ENCODE measurements around the gene PHF20. TPM values are rescaled to one million over a fixed set of nuclear protein-coding genes. Genes with fewer than 3 reads are reported as not detected.

Gene PHF20
- total RNA-seq, 4 donors from 2014 or later = 30.5 to 53.3 (median 33.4) TPM

DNA sequence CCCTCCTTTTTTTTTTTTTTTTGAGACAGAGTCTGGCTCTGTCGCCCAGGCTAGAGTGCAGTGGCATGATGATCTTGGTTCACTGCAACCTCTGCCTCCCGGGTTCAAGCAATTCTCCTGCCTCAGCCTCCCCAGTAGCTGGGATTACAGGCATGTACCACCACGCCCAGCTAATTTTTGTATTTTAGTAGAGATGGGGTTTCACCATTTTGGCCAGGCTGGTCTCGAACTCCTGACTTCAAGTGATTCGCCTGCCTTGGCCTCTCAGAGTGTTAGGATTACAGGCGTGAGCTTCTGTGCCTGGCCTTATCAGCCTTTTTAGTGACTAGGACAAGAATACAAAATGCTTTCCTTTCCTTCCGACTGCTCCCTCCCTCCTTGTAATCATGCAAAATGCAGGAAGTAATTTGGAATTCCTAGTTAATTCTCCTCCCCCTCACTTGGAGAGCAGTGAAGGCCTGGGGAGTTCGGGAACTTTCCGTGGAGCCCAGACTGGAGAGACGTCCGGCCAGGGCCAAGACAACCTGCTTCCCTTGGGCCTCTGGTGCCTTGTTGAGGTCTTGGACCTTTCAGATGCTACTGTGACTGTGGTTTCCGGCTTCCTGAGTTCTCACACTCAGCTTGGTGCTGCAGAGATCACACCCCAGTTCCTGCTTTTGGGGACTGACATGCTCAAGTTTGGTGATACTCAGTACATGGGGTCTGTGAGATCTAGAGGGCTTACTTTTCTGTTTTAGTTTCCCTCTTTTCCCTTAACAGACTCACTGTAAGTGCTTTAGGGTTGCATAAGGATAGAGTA, 3.9 kb upstream of the PHF20 start:
- no peak for TF ChIP-seq POLR2A (IDR thresholded peaks at IDR 0.05)
- TF ChIP-seq, protein P1, sequence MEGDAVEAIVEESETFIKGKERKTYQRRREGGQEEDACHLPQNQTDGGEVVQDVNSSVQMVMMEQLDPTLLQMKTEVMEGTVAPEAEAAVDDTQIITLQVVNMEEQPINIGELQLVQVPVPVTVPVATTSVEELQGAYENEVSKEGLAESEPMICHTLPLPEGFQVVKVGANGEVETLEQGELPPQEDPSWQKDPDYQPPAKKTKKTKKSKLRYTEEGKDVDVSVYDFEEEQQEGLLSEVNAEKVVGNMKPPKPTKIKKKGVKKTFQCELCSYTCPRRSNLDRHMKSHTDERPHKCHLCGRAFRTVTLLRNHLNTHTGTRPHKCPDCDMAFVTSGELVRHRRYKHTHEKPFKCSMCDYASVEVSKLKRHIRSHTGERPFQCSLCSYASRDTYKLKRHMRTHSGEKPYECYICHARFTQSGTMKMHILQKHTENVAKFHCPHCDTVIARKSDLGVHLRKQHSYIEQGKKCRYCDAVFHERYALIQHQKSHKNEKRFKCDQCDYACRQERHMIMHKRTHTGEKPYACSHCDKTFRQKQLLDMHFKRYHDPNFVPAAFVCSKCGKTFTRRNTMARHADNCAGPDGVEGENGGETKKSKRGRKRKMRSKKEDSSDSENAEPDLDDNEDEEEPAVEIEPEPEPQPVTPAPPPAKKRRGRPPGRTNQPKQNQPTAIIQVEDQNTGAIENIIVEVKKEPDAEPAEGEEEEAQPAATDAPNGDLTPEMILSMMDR (IDR thresholded peaks at IDR 0.05) = no peak
- intact Hi-C loops (cut with DNase I; ENCODE audit: low total_unique reads) = no loop called here
- no peak overlapping the region for H3K4me3 ChIP-seq (ENCODE audit: low read depth, poor library complexity, severe bottlenecking)
- DNase-seq (ENCODE audit: low spot score in 2 of 2) = peak; percentile 74 to 91
- 48 to 49% methylated on average over 12 of the region's 12 CpGs for WGBS, 2 donors

DNA sequence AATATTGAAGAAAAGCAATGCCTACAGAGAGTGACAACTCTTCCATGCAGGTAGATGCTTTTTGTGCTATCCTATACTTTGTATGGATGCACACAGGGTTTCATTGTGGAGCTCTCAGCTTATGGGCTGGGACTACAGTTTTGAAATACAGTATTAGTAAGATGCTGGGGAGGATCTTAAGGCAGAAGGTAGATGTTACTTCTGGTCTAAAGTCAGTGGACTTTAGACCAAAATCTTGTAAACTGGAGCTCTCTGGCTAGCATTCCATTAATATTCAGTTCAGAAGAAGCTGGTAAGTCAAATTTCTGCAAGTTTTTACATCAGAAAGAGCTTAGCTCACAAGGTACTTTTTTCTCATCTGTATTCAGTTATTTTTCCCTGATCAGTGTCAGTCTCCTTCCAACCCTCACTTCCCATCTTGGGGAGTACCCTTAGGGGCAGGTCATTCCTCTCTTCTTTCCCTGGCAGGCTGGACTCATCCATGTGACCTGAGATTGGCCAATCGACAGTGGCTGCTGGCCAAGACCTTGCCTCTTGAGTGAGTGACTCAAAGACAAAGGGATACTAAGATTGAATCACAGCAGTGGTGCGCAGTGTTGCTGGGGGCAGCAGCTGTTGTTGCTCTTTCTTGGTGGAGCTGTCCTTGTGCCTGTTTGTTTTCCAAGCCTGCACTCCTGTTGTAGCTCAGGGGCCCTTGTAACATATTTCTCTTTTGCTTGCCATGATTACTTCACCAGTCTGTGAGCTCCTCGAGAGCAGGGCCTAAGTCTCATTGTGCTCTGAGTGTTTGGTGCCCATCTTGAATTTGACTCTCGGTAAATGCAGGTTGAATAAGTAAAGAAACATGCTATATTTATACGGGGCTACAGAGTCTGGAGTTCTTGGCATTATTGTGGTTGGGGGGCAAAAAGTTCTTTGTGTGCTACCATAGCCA, 2.8 kb upstream of the PHF20 start:
- peak; percentile 97 to 99 for DNase-seq (ENCODE audit: low spot score in 2 of 2)
- H3K4me3 ChIP-seq (ENCODE audit: low read depth, poor library complexity, severe bottlenecking) = no peak overlapping the region
- TF ChIP-seq, protein P1 (IDR thresholded peaks at IDR 0.05) = no peak
- TF ChIP-seq POLR2A (IDR thresholded peaks at IDR 0.05) = no peak
- 36% methylated on average over 5 of the region's 5 CpGs for WGBS, 2 donors
- intact Hi-C loops (cut with DNase I; ENCODE audit: low total_unique reads) = no loop called here

DNA sequence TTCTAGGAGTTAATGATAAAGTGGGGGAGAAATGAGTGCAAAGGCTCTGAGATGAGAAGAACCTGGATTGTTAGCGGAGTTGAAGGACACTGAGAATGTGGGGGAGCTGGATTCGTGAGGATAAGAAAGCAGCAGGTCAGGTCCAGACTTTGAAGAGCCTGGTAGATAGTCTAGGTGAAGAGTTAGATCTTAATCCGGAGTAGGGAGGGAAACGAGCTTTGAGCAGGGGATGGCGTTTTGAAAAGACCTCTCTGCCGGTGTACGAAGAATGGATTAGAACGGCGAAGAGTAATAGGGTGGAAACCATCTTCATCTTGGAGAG, 487 bp upstream of the PHF20 start:
- intact Hi-C loops (cut with DNase I; ENCODE audit: low total_unique reads) = no loop called here
- TF ChIP-seq, protein P1 (IDR thresholded peaks at IDR 0.05) = no peak
- TF ChIP-seq POLR2A (IDR thresholded peaks at IDR 0.05) = no peak
- WGBS, 2 donors = 78 to 85% methylated on average over 9 of the region's 9 CpGs
- H3K4me3 ChIP-seq (ENCODE audit: low read depth, poor library complexity, severe bottlenecking) = no peak overlapping the region
- DNase-seq (ENCODE audit: low spot score in 2 of 2) = no peak

DNA sequence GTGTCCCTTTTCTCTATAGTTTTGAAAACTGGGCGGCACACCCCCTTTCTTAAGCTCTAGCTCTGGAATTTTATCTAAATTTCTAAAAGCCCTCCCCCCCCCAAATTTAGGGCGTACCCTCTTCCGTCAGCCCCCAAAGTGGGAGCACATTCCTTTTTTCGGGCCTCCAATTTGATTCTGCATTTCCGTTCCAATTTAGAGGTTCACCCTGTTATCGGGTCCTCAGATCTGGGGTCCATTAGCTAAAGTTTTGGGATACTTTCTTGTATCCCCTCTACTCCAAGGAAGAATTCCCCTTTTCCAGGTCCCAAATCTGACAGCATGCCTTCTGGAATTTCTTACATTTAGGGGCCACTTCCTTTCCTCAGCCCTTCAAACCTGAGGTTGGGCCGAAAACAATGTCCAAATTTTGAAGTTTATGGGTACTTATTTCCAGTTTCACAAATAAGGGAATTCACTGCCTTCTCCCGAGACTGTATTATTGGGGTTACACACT, 796 bp downstream of the PHF20 start:
- intact Hi-C loops (cut with DNase I; ENCODE audit: low total_unique reads) = no loop called here
- TF ChIP-seq, protein P1 (IDR thresholded peaks at IDR 0.05) = no peak
- TF ChIP-seq POLR2A (IDR thresholded peaks at IDR 0.05) = no peak
- peak overlapping the region; percentile 34 for H3K4me3 ChIP-seq (ENCODE audit: low read depth, poor library complexity, severe bottlenecking)
- DNase-seq (ENCODE audit: low spot score in 2 of 2) = no peak
- 13% methylated on average over 8 of the region's 8 CpGs for WGBS, 2 donors

DNA sequence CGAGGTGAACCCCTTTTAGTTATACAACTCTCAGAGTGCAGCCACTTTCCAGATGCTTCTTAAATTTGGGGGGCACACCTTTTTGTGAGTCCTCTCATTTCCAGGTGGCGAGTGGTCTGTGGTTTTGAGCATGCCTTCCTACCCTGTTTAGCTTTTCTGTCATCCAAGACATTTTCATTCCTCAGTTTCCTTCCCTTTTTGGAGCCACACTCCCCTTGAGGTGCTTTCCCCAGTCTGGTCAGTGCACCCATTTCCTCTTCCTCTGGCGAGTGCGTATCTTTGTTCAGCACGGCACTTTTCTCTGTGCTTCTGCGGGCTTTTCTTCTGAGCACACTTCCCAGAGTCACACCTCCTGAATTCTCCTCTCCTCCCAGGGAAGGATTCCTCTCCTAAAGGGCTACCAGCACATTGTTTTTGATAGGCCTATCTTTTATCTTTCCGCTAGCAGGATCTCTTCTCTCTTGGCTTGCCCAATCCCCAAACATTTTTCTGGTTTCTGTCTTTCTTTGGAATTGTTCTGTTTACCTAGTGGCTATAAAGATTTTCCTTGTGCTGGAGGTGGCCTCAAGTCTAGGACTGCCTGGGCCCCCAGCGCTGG, 1.4 kb downstream of the PHF20 start:
- WGBS, 2 donors = 48 to 53% methylated on average over 8 of the region's 8 CpGs
- no peak overlapping the region for H3K4me3 ChIP-seq (ENCODE audit: low read depth, poor library complexity, severe bottlenecking)
- TF ChIP-seq, protein P1 (IDR thresholded peaks at IDR 0.05) = no peak
- no peak for TF ChIP-seq POLR2A (IDR thresholded peaks at IDR 0.05)

More for the DNA sequence above, 1.4 kb downstream of the PHF20 start:
- DNase-seq (ENCODE audit: low spot score in 2 of 2) = peak in 1 of 2 donors; percentile 29
- intact Hi-C loops (cut with DNase I; ENCODE audit: low total_unique reads) = no loop called here

Data from lower leg skin (tissue), 4 donors.